GM19395 (cell line): ENCODE results near the gene CEP295NL.
"Not testable (repeated sequence)": the region's sequence is repeated elsewhere in the genome, so short reads cannot be mapped to it uniquely, and the experiment has no call there.

Experiments
- ATAC-seq: cut with Tn5 transposase; IDR thresholded peaks from one replicate; pipeline ENCODE4 v1.9.1; 2021; ENCODE audit warnings: mild to moderate bottlenecking, moderate library complexity; ENCODE audit not compliant: unreplicated experiment

CEP295NL gene

DNA sequence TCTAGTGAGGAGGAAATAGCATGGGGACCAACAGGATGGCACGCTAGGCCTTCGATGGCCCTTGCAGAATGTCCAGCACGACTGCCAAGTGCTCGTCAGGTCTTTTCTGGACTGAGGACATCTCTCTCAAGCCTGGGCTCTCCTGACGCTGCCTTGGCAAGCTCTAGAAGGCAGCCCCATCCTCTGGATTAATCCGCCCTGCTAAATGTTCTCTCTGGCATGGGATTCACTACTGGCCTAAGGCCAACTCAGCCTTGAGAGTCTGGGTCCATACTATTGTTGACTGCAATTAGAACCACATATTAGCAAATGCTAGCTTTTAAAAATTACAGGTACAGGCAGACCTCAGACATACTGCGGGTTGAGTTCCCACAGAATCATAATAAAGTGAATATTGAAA is 2.5 kb upstream of the CEP295NL start:
- no peak for ATAC-seq

DNA sequence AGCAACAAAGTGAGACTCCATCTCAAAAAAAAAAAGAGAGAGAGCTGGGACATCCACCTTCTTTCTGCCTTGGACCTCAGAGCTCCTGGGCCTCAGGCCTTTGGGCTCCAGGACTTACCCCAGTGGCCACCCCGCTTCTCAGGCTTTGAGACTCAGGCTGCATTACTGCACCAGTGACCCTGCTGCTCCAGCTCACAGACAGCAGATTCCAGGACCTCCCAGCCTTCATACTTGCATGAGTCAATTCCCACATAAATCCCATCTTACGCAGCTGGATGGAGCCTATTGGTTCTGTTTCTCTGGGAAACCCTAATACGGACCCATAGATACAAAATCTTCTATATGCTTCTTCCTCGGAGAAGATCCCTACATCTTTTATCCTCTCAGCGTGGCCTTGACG is 2.1 kb upstream of the CEP295NL start:
- no peak for ATAC-seq

DNA sequence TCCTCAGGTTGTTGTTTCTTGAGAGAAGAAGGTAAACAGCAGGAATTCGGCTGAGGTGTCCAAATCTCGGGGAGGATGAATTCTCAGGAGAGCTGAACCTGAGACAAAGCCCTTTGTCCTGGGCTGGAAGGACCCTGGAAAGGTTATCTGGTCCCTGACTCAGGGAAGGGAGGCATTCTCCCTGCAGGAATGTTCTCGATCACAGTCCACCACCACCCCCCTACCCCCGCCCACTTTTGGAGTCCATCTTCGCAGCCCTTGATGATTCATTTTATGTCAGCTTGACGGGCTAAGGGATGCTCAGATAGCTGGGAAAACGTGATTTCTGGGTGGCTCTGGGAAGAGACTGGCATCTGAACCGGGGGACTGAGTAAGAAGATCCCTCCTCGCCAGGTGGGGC is 1.4 kb upstream of the CEP295NL start:
- no peak for ATAC-seq

DNA sequence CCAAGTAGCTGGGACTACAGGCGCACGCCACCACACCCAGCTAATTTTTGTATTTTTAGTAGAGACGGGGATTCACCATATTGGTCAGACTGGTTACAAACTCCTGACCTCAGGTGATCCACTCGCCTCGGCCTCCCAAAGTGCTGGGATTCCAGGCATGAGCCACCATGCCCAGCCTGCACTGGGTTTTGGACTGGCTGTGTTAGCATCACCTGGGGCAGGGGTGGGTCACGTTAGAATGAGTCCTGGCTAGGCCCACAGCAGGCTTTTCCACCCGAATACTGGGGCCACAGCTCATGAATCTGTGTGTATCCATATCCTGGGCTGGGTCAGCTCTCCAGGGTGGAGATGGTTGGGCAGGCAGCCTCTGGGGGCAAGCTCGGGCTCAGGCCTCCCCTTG is 770 bp downstream of the CEP295NL start:
- ATAC-seq: not testable (repeated sequence)

DNA sequence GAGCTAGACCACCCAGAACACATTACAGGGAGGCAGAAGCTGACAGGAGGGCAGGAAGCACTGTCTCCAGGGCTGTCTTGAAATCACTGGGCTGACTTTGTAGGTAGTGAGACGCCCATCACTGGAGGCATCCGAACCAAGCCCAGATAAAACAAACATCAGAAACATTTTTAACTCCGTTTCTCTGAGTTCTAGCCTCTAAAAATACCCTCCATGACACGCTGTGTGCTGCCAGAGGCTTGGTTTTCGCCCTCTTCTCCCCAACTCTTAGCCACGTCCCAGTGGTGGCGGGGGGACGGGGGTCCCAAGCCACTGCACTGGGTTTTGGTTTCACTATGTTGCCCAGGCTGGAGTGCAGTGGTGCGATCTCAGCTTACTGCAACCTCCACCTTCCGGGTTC is 1.2 kb downstream of the CEP295NL start:
- no peak for ATAC-seq

DNA sequence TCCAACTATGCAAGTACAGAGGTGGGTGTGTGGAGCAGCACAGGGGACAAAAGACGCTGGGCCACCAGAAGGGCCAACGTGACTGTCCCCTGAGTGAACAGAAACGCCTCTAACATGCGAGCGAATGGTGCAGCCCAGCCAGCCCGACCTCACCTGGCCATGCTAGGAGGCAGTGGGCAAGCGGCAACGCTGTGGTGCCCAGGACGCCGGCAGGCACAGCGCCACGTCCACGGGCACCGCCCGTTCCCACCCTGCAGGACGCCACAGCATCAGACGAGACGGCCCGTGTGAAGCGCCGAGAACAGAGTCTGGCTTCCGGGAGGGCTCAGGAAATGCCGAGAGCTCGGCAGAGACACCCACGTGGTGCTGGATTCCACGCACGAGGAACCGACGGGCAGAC is 2.2 kb downstream of the CEP295NL start:
- no peak for ATAC-seq

DNA sequence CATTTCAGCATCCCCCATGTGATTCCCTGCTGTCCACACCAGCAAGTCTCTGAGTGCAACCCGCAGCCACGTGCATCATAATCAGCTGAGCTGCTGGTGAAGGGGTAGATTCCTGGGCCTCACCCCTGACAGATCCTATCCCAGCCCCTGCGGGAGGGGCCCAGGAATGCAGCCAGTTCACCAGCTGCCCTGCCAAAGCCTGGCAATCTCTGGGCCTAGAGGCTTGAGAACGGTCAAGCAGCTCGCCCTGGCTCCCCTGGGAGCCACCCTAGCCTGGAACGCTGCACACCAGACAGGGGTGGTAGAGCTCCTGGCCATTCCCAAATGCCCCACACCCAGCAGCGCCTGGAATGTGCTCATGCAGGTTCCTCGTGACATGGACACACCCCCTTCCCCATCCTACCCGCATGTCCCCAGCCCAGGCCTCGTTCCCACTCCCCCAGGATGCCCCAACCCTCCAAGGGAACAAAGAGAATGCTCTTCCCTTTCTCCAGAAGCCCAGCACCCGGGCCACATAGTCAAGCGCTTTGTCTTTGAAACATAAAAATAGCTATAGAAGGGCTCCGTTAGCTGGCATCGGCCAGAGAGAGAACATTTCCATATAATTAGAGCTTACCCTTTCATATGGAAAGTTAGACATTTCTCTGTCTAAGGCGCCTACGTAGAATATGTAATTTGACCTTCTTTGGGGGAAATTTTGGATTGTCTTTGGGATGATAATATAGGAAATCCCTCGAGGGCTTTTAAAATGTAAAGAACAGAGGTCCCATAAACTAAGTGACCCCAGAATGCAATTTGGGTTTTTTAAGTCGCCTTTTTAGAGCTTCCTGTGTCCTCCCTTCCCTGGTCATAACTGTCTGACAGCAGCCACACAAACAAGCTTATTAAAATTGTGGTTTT is 3.4 kb downstream of the CEP295NL start:
- no peak for ATAC-seq

DNA sequence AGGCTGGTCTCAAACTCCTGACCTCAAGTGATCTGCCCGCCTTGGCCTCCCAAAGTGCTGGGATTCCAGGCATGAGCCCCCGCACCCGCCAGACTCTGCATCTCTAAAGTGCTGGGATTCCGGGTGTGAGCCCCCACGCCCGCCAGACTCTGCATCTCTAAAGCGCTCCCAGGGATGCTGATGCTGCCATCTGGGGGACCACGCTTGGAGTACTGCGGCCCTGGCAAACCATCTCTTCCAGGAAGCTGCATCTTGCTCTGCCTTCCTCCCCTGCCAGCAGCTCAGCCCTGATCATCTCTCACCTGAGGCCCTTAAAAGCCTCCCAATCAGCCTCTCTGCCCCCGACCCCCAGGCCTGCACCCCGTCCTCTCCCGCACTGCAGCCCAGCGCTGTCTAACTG is 4.1 kb downstream of the CEP295NL start:
- no peak for ATAC-seq

DNA sequence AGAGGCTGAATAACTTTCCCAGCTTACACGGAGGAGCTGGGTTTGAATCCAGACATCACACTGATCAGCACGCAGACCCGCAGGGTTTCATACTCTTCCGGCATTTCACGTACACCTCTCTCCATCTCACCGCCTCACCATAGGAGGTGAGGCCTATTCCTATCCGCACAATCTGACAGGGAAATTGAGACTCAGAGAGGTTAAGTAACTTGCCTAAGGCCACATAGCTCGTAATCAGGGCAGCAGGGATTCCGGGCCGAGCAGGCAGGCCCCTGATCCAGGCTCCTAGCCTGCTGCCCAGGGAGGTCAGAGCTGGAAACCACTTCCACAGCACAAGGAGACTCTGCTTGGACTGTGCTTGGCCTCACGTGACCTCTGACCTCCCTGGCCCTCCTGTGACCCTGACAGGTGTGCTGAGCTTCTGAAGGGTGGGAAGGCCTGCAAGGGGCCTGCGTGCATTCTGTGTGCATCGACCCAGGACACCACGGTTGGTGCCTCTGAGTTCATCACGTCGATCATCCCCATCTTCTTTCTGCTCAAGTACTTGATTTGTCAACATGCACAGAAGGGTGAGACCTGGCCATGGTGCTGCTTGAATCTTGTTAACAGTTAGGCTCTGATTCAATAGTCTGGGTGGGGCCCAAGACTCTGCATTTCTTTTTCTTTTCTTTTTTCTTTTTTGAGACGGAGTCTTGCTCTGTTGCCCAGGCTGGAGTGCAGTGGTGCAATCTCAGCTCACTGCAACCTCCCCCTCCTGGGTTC is 4.7 kb downstream of the CEP295NL start:
- ATAC-seq: no peak

DNA sequence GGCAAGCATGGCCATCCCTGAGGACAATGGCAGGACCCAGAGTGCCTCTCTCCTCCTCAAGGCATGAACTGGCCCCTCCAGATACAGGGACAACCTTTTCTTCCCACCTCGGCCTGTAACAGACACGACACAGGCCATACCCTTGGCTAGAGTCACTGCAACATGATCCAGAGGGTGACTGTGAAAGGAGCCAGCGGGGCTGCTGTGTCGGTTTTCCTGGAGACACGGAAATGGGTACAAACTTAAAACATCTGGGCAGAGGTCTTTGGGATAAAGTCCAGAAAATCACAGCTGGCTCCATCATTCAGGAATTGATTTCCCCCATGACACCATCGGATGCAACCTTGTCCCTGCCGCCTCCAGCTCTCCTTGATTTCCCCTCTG is 5.3 kb downstream of the CEP295NL start:
- ATAC-seq: no peak

DNA sequence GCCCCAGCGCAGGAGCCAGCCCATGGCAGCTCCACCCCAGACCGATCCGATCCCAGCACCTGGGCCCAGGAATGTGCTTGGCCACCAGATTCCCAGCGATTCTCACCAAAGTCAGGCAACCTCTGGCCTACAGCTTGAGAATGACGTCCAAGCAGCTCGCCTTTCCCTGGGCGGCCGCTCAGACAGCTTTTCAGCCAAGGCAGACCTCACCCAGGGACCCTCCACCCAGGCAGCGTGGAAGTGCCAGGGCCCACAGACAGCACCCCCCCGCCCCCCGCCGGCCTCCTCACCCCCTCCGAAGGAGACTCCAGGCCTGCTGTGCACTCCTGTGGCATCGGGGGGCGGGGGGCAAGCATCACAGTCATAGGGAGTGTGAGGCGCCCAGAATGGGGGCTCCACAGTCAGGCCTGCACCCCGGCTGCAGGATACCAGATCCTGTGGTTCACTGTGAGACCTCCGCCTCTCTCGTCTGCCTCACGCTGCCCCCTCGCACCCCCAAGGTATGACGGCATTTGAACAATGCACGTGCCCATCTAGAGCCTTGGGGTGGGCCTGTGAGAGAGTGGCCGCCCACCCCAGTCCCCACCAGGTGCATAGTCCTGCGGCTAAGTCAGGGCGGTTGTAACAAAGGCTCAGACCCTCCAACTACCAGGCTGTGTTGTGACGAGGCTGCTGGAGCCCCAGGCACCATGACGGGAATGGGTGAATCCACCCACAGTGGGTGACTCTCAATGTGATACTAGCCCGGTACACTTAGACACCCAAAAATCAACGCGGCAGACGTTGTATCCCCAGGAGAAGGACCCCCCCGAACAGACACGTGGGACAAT is 6.0 kb downstream of the CEP295NL start:
- no peak for ATAC-seq

DNA sequence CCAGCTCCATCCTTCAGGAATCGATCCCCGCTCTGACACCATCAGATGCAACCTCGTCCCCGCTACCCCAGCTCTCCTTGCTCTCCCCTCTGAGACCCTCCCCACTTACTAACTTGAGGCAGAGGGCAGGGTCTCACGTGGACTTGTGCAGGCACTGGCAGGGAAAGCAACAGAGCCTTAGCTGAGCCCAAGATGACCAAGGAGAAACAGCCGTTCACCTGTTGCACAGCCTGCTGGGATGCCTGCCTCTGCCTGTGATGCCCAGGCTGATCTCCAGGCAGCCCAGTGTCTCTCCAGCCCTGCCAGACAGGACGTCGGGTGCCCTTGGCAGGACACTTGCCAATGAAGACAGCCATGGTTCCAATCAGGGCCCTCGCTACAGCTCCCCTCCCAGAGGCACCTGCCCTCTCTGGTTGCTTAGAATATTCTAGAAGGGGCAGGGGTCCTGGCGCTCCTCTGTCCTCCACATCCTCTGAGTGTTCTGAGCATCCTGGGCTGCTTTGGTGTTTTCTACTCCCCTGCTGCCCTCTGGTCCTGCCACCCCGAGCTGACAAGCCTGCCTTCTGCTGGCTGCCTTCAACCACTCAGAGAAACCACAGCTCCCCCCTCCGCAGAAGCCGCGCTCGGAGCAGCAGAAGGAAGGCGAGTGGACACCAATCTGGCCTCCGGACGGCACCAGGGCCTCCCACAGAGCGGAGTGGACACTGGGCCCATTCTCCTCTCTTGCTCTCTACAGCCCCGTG is 6.7 kb downstream of the CEP295NL start:
- ATAC-seq: no peak

DNA sequence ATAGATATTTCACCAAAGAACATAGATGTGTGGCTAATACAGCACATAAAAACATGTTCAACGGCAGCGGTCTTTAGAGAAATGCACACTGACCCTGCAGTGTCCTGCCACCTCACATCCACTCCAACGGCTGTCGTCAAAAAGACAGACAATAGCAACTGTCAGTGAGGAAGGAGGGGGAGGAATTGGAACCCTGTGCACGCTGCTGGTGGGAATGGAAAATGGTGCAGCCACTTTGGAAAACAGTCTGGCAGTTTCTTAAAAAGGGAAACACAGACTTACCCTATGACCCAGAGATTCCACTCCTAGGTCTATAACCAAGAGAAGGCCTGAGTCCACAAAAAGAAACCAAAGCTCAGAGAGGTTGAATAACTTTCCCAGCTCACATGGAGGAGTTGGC is 7.7 kb downstream of the CEP295NL start:
- no peak for ATAC-seq

DNA sequence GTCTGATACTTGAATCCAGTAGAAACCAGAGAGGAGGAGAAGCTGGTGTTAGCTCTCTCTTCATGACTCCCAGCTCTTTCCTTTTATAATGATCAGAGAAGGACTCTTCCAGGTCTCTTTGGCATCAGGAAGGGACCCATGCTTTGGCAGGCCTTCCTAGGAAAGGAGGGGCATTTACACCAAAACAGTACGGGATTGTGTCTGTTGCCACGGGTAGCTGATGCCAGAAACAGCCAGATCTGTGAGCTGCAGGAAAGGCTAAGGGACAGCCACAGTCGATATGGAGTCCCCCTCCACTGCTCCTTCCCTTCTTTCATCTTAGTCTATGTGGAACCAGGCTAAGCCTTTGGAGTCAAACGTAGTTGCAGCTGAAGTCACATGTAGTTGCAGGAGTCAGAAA is 9.3 kb downstream of the CEP295NL start:
- no peak for ATAC-seq

DNA sequence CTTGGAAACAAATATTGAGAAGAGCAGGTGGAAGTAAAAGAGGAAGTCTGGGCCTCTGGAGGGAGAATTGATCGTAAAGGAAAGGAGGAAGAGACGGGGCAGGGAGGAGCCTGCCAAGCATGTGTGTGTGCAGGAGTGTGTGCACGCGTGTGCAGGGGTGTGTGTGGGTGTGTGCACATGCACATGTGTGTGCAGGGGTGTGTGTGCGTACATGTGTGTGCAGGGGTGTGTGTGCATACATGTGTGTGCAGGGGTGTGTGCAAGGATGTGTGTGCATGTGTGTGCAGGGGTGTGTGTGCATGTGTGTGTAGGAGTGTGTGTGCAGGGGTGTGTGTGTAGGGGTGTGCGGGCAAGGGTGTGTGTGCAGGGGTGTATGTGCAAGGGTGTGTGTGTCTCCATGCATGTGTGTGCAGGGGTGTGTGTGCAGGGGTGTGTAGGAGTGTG is 10.0 kb downstream of the CEP295NL start:
- ATAC-seq: no peak

DNA sequence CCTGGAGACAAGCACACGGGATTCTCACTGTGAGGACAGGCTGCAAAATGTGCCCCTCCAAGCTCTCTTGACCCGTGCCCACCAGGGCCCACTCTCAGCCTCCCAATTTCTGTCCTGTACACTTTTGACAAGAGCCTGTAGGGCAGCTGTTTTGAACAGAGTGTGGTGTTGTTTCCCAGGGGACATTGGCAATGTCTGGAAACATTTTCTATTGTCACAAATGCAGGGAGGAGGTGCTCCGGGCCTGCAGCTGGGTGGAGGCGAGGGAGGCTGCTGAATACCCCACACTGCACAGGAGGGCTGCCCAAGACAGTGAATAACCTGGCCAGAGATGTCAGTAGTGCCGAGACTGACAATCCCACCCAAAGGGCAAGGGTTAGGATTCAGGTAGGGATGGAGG is 10.5 kb downstream of the CEP295NL start:
- no peak for ATAC-seq

DNA sequence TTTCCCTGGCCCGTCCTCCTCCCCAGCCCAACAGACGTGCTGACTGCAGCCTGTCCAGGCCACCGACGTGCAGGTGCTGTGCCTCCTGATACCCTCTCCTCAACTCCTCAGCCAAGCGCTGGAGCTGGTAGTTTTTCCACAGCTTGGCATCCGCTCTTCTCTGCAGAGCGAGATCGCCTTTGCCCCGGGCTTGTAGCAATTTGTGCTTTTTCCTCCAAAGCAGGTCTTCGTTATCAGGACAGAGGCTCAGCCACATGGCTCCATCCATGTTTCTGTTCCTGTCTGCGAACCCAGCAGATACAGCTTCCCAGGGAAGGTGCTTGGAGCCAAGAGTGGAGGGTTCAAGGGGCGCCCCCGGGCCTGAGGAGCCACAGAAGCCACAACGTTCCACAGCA is 10.9 kb downstream of the CEP295NL start:
- ATAC-seq: no peak

DNA sequence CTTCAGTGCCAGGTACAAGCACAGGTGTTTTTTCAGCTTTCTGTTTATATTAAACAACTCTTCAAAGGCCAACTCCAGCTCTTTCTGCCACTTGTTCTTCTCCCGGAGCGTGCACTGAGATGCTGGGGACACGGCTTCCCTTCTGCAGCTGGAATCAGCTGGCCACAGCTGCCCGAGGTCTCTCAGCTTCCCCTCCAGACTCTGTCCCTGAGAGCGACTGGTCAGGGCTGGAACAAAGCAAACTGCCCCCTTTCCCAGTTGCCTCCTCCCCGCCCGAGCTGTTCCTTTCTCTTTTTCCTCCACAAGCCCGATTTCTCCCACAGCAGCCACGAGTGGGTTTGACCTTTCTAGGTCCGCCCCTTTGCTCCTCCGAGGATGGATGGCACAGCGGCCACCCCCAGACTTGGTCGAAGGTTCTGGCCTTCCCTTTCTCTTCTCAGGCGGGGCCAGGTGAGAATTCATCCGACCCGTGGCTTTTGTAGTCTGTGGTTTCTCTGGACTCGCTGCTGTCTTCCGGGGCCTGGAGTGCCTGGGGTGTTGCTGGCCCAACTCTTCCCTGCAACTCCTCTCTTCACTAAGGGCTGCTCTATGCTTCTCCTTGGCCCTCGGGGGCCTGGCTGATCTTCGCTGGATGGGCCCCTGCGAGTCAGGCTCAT is 11.5 kb downstream of the CEP295NL start:
- ATAC-seq: no peak

DNA sequence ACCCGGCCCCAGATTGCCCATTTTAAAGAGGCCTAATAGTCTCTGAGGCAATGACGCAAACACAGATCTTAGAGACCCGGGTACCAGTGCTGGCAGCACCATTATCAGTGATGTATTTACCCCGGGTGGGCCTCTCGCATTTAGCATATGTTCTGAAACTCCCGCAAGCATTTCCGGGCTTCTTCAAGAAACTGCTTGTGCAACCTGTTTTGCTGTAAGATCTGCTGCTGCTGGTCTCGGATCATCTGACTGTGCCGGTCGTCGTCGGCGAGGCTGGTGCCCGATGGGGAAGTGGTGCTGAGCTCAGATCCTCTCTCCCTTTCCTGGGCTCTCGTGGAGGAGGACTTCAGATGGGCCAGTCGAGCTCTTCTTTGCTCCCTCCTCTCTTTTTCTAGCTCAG is 12.5 kb downstream of the CEP295NL start:
- ATAC-seq: no peak

DNA sequence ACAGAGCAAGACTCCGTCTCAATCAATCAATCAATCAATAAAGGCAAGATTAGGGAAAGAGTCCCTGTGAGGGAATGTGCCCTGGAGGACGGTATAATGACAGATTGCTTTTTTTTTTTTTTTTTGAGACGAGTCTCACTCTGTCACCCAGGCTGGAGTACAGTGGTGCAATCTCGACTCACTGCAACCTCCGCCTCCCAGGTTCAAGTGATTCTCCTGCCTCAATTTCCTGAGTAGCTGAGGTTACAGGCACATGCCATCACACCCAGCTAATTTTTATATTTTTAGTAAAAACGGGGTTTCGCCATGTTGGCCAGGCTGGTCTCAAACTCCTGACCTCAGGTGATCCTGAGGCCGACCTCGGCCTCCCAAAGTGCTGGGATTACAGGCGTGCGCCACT is 12.9 kb downstream of the CEP295NL start:
- not testable (repeated sequence) for ATAC-seq
